Measurements from ENCODE around the gene PRDM10. TPM values are rescaled to one million over a fixed set of nuclear protein-coding genes. Genes with fewer than 3 reads are reported as not detected.

Gene PRDM10
- total RNA-seq, 6 experiments from 2014 or later: 3.4 to 6.8 (median 4.4) TPM

GRCh38 chr11:130031945-130032344 is 29.3 kb upstream of the PRDM10 start:
- Histone ChIP-seq H3K9me3 (no peaks in the 10 kb centered on the region), H3K27ac (no peak overlapping the region), H3K4me3 (no peak overlapping the region), H3K36me3 (no peaks in the 10 kb centered on the region), H3K27me3 (no peaks in the 10 kb centered on the region), H3K4me1 (no peaks in the 10 kb centered on the region)
- 88% methylated on average over 2 of the region's 2 CpGs for WGBS (ENCODE audit: insufficient coverage, low coverage, low lambda C conversion rate, missing lambda C conversion rate)
- intact Hi-C loops (cut with DNase I): no loop called here
- TF ChIP-seq CTCF (IDR thresholded peaks at IDR 0.05) (no peak), POLR2A (IDR thresholded peaks at IDR 0.05) (no peak)
- DNase-seq (no peak), ATAC-seq (no peak)

- intact Hi-C loops (cut with DNase I): no loop called here
- Histone ChIP-seq H3K9me3 (no peaks in the 10 kb centered on the region), H3K27me3 (no peaks in the 10 kb centered on the region), H3K36me3 (no peaks in the 10 kb centered on the region), H3K4me1 (no peaks in the 10 kb centered on the region), H3K4me3 (no peak overlapping the region), H3K27ac (no peak overlapping the region)
- DNase-seq (no peak), ATAC-seq (no peak)
- no peak for TF ChIP-seq POLR2A (IDR thresholded peaks at IDR 0.05)
- no peak for TF ChIP-seq CTCF (IDR thresholded peaks at IDR 0.05)
- WGBS (ENCODE audit: insufficient coverage, low coverage, low lambda C conversion rate, missing lambda C conversion rate): 100% methylated on average over 1 of the region's 1 CpG
Measured at GRCh38 chr11:130031056-130031455, 28.4 kb upstream of the PRDM10 start.

- 38% methylated on average over 3 of the region's 3 CpGs for WGBS (ENCODE audit: insufficient coverage, low coverage, low lambda C conversion rate, missing lambda C conversion rate)
- Histone ChIP-seq H3K4me3 (no peak overlapping the region), H3K36me3 (no peaks in the 10 kb centered on the region), H3K27ac (no peak overlapping the region), H3K27me3 (no peaks in the 10 kb centered on the region), H3K4me1 (no peaks in the 10 kb centered on the region), H3K9me3 (no peaks in the 10 kb centered on the region)
- TF ChIP-seq CTCF (IDR thresholded peaks at IDR 0.05) (no peak), POLR2A (IDR thresholded peaks at IDR 0.05) (no peak)
- no peak for ATAC-seq
- intact Hi-C loops (cut with DNase I): no loop called here
- DNase-seq: no peak
Measured at GRCh38 chr11:130029137-130029536, 26.5 kb upstream of the PRDM10 start.

- H3K4me1 ChIP-seq: no peaks in the 10 kb centered on the region
- H3K27me3 ChIP-seq: no peaks in the 10 kb centered on the region
- DNase-seq: no peak
- H3K4me3 ChIP-seq: no peak overlapping the region
- 100% methylated on average over 1 of the region's 1 CpG for WGBS (ENCODE audit: insufficient coverage, low coverage, low lambda C conversion rate, missing lambda C conversion rate)
- H3K9me3 ChIP-seq: no peaks in the 10 kb centered on the region
- TF ChIP-seq CTCF (IDR thresholded peaks at IDR 0.05) (no peak), POLR2A (IDR thresholded peaks at IDR 0.05) (no peak)
- no peak overlapping the region for H3K27ac ChIP-seq
- H3K36me3 ChIP-seq: no peaks in the 10 kb centered on the region
- intact Hi-C loops (cut with DNase I): no loop called here
- ATAC-seq: no peak
Measured at GRCh38 chr11:130025371-130025770, 22.7 kb upstream of the PRDM10 start.

GRCh38 chr11:130024361-130024760 is 21.7 kb upstream of the PRDM10 start:
- TF ChIP-seq POLR2A (IDR thresholded peaks at IDR 0.05): no peak
- TF ChIP-seq CTCF (IDR thresholded peaks at IDR 0.05): no peak
- Histone ChIP-seq H3K4me1 (no peaks in the 10 kb centered on the region), H3K36me3 (no peaks in the 10 kb centered on the region), H3K27me3 (no peaks in the 10 kb centered on the region), H3K27ac (no peak overlapping the region), H3K9me3 (no peaks in the 10 kb centered on the region), H3K4me3 (no peak overlapping the region)
- intact Hi-C loops (cut with DNase I): no loop called here
- DNase-seq: no peak
- 71% methylated on average over 1 of the region's 1 CpG for WGBS (ENCODE audit: insufficient coverage, low coverage, low lambda C conversion rate, missing lambda C conversion rate)
- no peak for ATAC-seq

Measured in right lobe of liver (tissue), 6 donors.